ENCODE measurements around the gene CYP2W1. TPM values are rescaled to one million over a fixed set of nuclear protein-coding genes. Genes with fewer than 3 reads are reported as not detected.

CYP2W1 gene
- total and polyA plus RNA-seq, 2 donors (not counting 3 experiments of a cell fraction or from before 2014, with no cell fraction given) = not detected

GRCh38 chr7:1016577-1017531 is 33.9 kb downstream of the CYP2W1 start:
- Histone ChIP-seq H3K36me3 (ENCODE audit: control insufficient read depth in 2 of 2, extremely low read depth in 1 of 2, insufficient read depth in 2 of 2, low read length in 2 of 2) (no peaks in the 10 kb centered on the region), H3K27ac (ENCODE audit: insufficient read depth, low read depth, low read length) (no peak overlapping the region), H3K4me3 (replicated peaks in 1 of 3; ENCODE audit: insufficient read depth in 1 of 3, low read depth in 1 of 3, low read length in 3 of 3) (no peak overlapping the region), H3K4me2 (ENCODE audit: insufficient read depth, low read length) (no peak overlapping the region), H3K79me2 (ENCODE audit: control insufficient read depth, insufficient read depth, low read length) (no peaks in the 10 kb centered on the region), H3K9me3 (replicated peaks; ENCODE audit: control insufficient read depth, insufficient read depth, low read length) (no peaks in the 10 kb centered on the region), H3K4me1 (ENCODE audit: control insufficient read depth, extremely low read depth, insufficient read depth, low read length) (no peaks in the 10 kb centered on the region), H2AFZ (ENCODE audit: low read depth, low read length) (no peak overlapping the region), H3K9me1 (replicated peaks; ENCODE audit: control insufficient read depth, extremely low read depth, insufficient read depth, low read length) (no peaks in the 10 kb centered on the region), H3K27me3 (ENCODE audit: control insufficient read depth in 2 of 2, insufficient read depth in 2 of 2, low read length in 2 of 2) (no peaks in the 10 kb centered on the region), H3K9ac (replicated peaks; ENCODE audit: extremely low read depth, insufficient read depth, low read length) (no peak overlapping the region), H4K20me1 (replicated peaks; ENCODE audit: control insufficient read depth, extremely low read depth, insufficient read depth, low read length) (no peaks in the 10 kb centered on the region)
- DNase-seq (ENCODE audit: low read depth, low spot score) = no peak
- dilution Hi-C loops (cut with MboI; ENCODE audit: extremely low pct_ligation_motif_present, low sequenced_read_pairs) = no loop called here
- intact Hi-C loops (cut with micrococcal nuclease) = no loop called here
- no peak for FAIRE-seq
- BruUV-seq (replicated peaks) = no TSS peak
- CTCF ChIA-PET = no interaction called here
- TF ChIP-seq JUN (IDR thresholded peaks at IDR 0.05; ENCODE audit: borderline replicate concordance, insufficient read depth, insufficient read length, low read depth) (no peak), GATA2 (IDR thresholded peaks at IDR 0.05; ENCODE audit: insufficient read depth, insufficient read length, low read depth, low read length) (no peak), EZH2 (IDR thresholded peaks at IDR 0.05; ENCODE audit: borderline replicate concordance, low read depth, low read length, severe bottlenecking) (no peak), POLR2A (IDR thresholded peaks at IDR 0.05; ENCODE audit: low read depth, low read length) (no peak), FOS (IDR thresholded peaks at IDR 0.05; ENCODE audit: borderline replicate concordance, insufficient read depth, low read length) (no peak), MYC (IDR thresholded peaks at IDR 0.05; ENCODE audit: low read depth, low read length) (no peak), POLR2AphosphoS5 (IDR thresholded peaks at IDR 0.05; ENCODE audit: insufficient read depth, low read depth, low read length) (no peak), CTCF (IDR thresholded peaks at IDR 0.05; ENCODE audit: extremely low read depth in 1 of 2, insufficient read depth in 1 of 2, low read depth in 1 of 2, low read length in 2 of 2) (no peak)
- TF ChIP-seq, protein P1, sequence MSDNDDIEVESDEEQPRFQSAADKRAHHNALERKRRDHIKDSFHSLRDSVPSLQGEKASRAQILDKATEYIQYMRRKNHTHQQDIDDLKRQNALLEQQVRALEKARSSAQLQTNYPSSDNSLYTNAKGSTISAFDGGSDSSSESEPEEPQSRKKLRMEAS (IDR thresholded peaks at IDR 0.05; ENCODE audit: insufficient read depth, insufficient read length) = no peak
- POLR2A ChIA-PET = no interaction called here

Data from endothelial cell of umbilical vein (primary cell).